NCI-H1092 treated with DMSO at 0.1 percent for 48 hours (cell line): ENCODE data around the gene PARD3.
"Not testable (repeated sequence)": the region's sequence is repeated elsewhere in the genome, so short reads cannot be mapped to it uniquely, and the experiment has no call there.

Experiments
- DNase-seq: peaks from one replicate; lab custom pipeline; 2025; lab: John Stamatoyannopoulos, UW

The PARD3 gene

GRCh38 chr10:34766811-34767494 is 48.1 kb downstream of the PARD3 start:
- no peak for DNase-seq

- DNase-seq: peak; percentile 88
Measured at GRCh38 chr10:34766266-34766600, 48.9 kb downstream of the PARD3 start.

- DNase-seq: peak; percentile 86
Measured at GRCh38 chr10:34764472-34764946, 50.6 kb downstream of the PARD3 start.

GRCh38 chr10:34762603-34763299 is 52.3 kb downstream of the PARD3 start:
- DNase-seq: no peak

GRCh38 chr10:34762156-34762555 is 52.9 kb downstream of the PARD3 start:
- DNase-seq: no peak

GRCh38 chr10:34761453-34761852 is 53.6 kb downstream of the PARD3 start:
- DNase-seq: no peak

- no peak for DNase-seq
Measured at GRCh38 chr10:34760606-34761005, 54.5 kb downstream of the PARD3 start.

- no peak for DNase-seq
Measured at GRCh38 chr10:34759837-34760215, 55.3 kb downstream of the PARD3 start.

- DNase-seq: no peak
Measured at GRCh38 chr10:34759161-34759836, 55.8 kb downstream of the PARD3 start.

- DNase-seq: no peak
Measured at GRCh38 chr10:34758447-34758996, 56.6 kb downstream of the PARD3 start.

- no peak for DNase-seq
Measured at GRCh38 chr10:34757933-34758332, 57.2 kb downstream of the PARD3 start.

- not testable (repeated sequence) for DNase-seq
Measured at GRCh38 chr10:34757181-34757580, 57.9 kb downstream of the PARD3 start.

- no peak for DNase-seq
Measured at GRCh38 chr10:34756584-34756983, 58.5 kb downstream of the PARD3 start.

- DNase-seq: no peak
Measured at GRCh38 chr10:34753014-34753757, 61.9 kb downstream of the PARD3 start.

GRCh38 chr10:34751272-34751671 is 63.8 kb downstream of the PARD3 start:
- no peak for DNase-seq

GRCh38 chr10:34750795-34751194 is 64.3 kb downstream of the PARD3 start:
- not testable (repeated sequence) for DNase-seq

GRCh38 chr10:34748767-34749166 is 66.3 kb downstream of the PARD3 start:
- DNase-seq: no peak

- DNase-seq: no peak
Measured at GRCh38 chr10:34748357-34748756, 66.7 kb downstream of the PARD3 start.

GRCh38 chr10:34746094-34746493 is 69.0 kb downstream of the PARD3 start:
- DNase-seq: no peak

GRCh38 chr10:34745244-34745643 is 69.9 kb downstream of the PARD3 start:
- DNase-seq: no peak

GRCh38 chr10:34744590-34744989 is 70.5 kb downstream of the PARD3 start:
- DNase-seq: no peak

GRCh38 chr10:34743814-34744213 is 71.3 kb downstream of the PARD3 start:
- DNase-seq: peak; percentile 29
